Gastroesophageal sphincter (tissue), 2 donors: ENCODE results near the gene RANBP9.

Experiments
- POLR2A ChIP-seq, 2 donors: fragments of 450-650 bp; IDR thresholded peaks; one replicate each; pipeline ENCODE4 v1.6.1; 2017; ENCODE audit warnings: antibody characterized with exemption in 2 of 2, mild to moderate bottlenecking in 2 of 2, moderate library complexity in 1 of 2
- POLR2AphosphoS5 ChIP-seq: sonication (generic); formaldehyde crosslinking; IDR thresholded peaks from one replicate; pipeline ENCODE4 v1.6.1; 2017; ENCODE audit warnings: antibody characterized with exemption

- TF ChIP-seq POLR2A (IDR thresholded peaks at IDR 0.05) (no peak), POLR2AphosphoS5 (no peak)
Observed at GRCh38 chr6:13712599-13712898, 914 bp upstream of the RANBP9 start.
